Articular chondrocyte of knee joint (primary cell): ENCODE measurements around the gene DBI. TPM values are rescaled to one million over a fixed set of nuclear protein-coding genes. Genes with fewer than 3 reads are reported as not detected.

Experiments used
- total RNA-seq: library from RNA; depleted of rRNA; stranded (reverse); fragments of >200 nt; gene quantifications from 2 replicates; pipeline ENCODE4 v1.2.3, GENCODE V29; 2012

Gene DBI
- total RNA-seq = 76.6 and 93.0 TPM in 2 replicates

DNA sequence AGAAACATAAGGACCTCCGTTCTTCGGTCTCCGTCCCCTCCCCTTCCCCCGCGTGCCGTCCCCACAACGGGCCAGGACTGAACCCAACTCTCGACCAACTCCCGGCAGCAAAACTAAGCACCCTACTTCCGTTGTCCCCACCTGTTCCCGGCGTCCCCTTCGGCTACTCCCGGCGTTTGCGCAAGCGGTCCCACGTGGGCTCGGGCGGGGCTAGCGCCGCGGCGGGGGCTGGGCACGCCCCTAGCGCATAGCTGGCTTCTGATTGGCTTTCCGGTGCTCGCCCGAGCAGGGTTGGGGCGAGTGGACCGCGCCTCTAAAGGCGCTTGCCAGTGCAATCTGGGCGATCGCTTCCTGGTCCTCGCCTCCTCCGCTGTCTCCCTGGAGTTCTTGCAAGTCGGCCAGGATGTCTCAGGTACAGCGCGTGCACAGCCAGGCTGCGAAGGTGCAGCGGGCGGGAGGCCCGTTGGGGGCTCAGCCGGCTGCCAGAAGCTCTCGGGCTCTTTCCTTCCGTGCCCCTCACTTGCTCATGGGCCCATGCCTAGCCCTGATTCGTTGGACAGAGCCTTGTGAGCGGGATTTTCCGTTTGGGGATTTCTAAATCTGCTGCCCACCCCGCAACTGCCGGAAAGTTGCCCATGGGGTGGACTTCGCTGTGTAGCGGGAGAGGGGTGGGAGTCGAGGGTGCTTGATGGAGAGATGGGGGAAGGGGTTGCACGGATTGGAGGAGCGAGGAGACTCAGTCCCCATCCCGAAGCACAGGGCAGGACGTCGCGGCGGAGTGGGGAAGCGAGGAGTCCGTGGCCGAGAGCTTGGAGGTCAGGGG is at the start of gene DBI, which contains the start of gene C2orf76:
TSS of gene DBI (plus strand) at position 329 of the 823 bp plus-strand sequence. CDS start at position 404, 75 bp downstream.
TSS of gene C2orf76 (minus strand) at position 186 of the 823 bp plus-strand sequence. CDS start 26,875 bp downstream, outside the sequence.

Other genes starting within 250 kb of the DBI start
- not detected in 2 replicates for gene C1QL2, start 208.2 kb upstream of the DBI start, total RNA-seq
- gene STEAP3, start 143.1 kb upstream of the DBI start, total RNA-seq = 29.0 and 38.8 TPM in 2 replicates
- 11.5 and 18.9 TPM in 2 replicates for gene C2orf76, start 143 bp upstream of the DBI start, total RNA-seq
- gene TMEM37, start 64.9 kb downstream of the DBI start, total RNA-seq = 0.26 and 0.76 TPM in 2 replicates
- not detected in 2 replicates for gene SCTR, start 157.5 kb downstream of the DBI start, total RNA-seq
- gene CFAP221, start 177.5 kb downstream of the DBI start, total RNA-seq = 12.2 and 12.9 TPM in 2 replicates